LNCAP (cell line): ENCODE measurements around the gene ITPK1.

Experiments
- CTCF ChIP-seq: fragments of 450-650 bp; IDR thresholded peaks from 2 replicates; pipeline ENCODE4 v1.5.1; 2017; ENCODE audit warnings: mild to moderate bottlenecking

The ITPK1 gene

GRCh38 chr14:93048843-93049242, 66.9 kb downstream of the ITPK1 start:
- TF ChIP-seq CTCF = no peak

- no peak for TF ChIP-seq CTCF
These were observed 68.1 kb downstream of the ITPK1 start for GRCh38 chr14:93047661-93048060.

- TF ChIP-seq CTCF = no peak
These were observed 68.6 kb downstream of the ITPK1 start for GRCh38 chr14:93047157-93047556.

GRCh38 chr14:93046705-93047050, 69.0 kb downstream of the ITPK1 start:
- no peak for TF ChIP-seq CTCF

GRCh38 chr14:93045965-93046704, 69.6 kb downstream of the ITPK1 start:
- TF ChIP-seq CTCF = no peak

- no peak for TF ChIP-seq CTCF
These were observed 70.5 kb downstream of the ITPK1 start for GRCh38 chr14:93045211-93045674.

GRCh38 chr14:93044556-93044955, 71.2 kb downstream of the ITPK1 start:
- TF ChIP-seq CTCF = no peak

GRCh38 chr14:93044121-93044520, 71.6 kb downstream of the ITPK1 start:
- TF ChIP-seq CTCF = no peak
